Pancreas (tissue), 10 donors: ENCODE measurements around the gene ROR2. TPM values are rescaled to one million over a fixed set of nuclear protein-coding genes. Genes with fewer than 3 reads are reported as not detected.

Experiments used
- ATAC-seq, 4 donors: fragments of 200-7000 bp; cut with Tn5 transposase; one replicate each; pipeline versions ENCODE4 v1.8.0 to v1.9.1; 2020; ENCODE audit warnings: mild to moderate bottlenecking in 4 of 4, moderate library complexity in 4 of 4
- DNase-seq, 6 donors: peaks; one replicate each; pipeline ENCODE4 v3.0.0-alpha.2; 2020
- FAIRE-seq: peaks from 2 replicates; lab custom pipeline; 2012; peaks lifted over from hg19 to GRCh38; lab: Jason Lieb, UNC
- H3K27ac ChIP-seq, 4 donors: fragments of 200-600 bp; sonication (generic); 1 replicate in 3 of 4; 2 replicates in 1 of 4; pipeline versions ENCODE4 v1.5.0 to v1.8.0; 2020
- H3K27me3 ChIP-seq, 4 donors: fragments of 200-600 bp; one replicate each; pipeline ENCODE4 v1.8.0; 2021
- H3K36me3 ChIP-seq, 3 donors: fragments of 200-600 bp; sonication (generic) in 1 of 3; one replicate each; pipeline versions ENCODE4 v1.5.0 to v1.8.0; 2020 to 2021
- H3K4me1 ChIP-seq, 3 donors: fragments of 200-600 bp; one replicate each; pipeline ENCODE4 v1.8.0; 2021
- H3K4me3 ChIP-seq, 4 donors: fragments of 200-600 bp; sonication (generic) in 2 of 4; one replicate each; pipeline versions ENCODE4 v1.5.0 to v1.8.0; 2020 to 2021
- H3K9me3 ChIP-seq, 4 donors: fragments of 200-600 bp; one replicate each; pipeline ENCODE4 v1.8.0; 2021
- CTCF ChIP-seq, 4 donors: fragments of 200-600 bp; sonication (generic) in 3 of 4; IDR thresholded peaks; one replicate each; pipeline versions ENCODE4 v1.5.0 to v1.8.0; 2021; ENCODE audit warnings: antibody characterized with exemption in 4 of 4
- WGBS, 2 donors: extraction: QIAGEN DNeasy Blood & Tissue Kit; methylation state at CpG; one replicate each; pipeline ENCODE4 v1.1.7; 2013; 5-methylcytosine and 5-hydroxymethylcytosine counted together
- intact Hi-C, 3 donors: fragments of 100-400 bp; cut with DNase I; formaldehyde crosslinking; loops; one replicate each; pipeline versions ENCODE4 v1.11.1 to v1.14.2; 2022
- polyA plus RNA-seq, 2 donors: library from polyadenylated mRNA; stranded (reverse); fragments of 200-250 nt; gene quantifications; one replicate each; pipeline ENCODE4 v1.2.3, GENCODE V29; 2013
- total RNA-seq, 6 donors: library from RNA; stranded (reverse); fragmentation: NEBNext Ultra II Directional in 4 of 6; extraction: Animal tissue kit (Norgen Biotek cat#: 25700) in 4 of 6; gene quantifications; one replicate each; pipeline versions ENCODE4 v1.2.1 to v1.2.4, GENCODE V29; 2021 to 2023
- donor health status: healthy with polysubstance abuse.
- donor health status: DM: no; HTN: no; CAD: no; lungs with moderate emphysema.
- donor health status: DM: no; HTN: no; CAD: no.
- donor health status: control.
- donor health status: control.
- donor health status: Bipolar disorder and iron deficiency.
- donor health status: DM: yes; HTN: yes; CAD: no.
- donor health status: DM: no; HTN: no; CAD: no.
- donor health status: DM: no; HTN: no; CAD: no.
- donor health status: DM: yes; HTN: yes; CAD: no.

The ROR2 gene
- total and polyA plus RNA-seq, 8 donors, result 0.67 to 6.3 (median 1.2) TPM

- Histone ChIP-seq H3K27ac (no peak overlapping the region), H3K36me3 (no peaks in the 10 kb centered on the region), H3K27me3 (no peaks in the 10 kb centered on the region), H3K4me3 (no peak overlapping the region), H3K4me1 (no peaks in the 10 kb centered on the region), H3K9me3 (no peaks in the 10 kb centered on the region)
- no peak for ATAC-seq
- WGBS, 2 donors, result 3 to 7% methylated on average over 4 of the region's 4 CpGs
- DNase-seq, result no peak
- FAIRE-seq, result no peak
- TF ChIP-seq CTCF (IDR thresholded peaks at IDR 0.05), result no peak
- intact Hi-C loops, result no loop called here
These were observed 174.4 kb downstream of the ROR2 start for GRCh38 chr9:91775708-91776028.

- intact Hi-C loops, result no loop called here
- Histone ChIP-seq H3K4me1 (no peaks in the 10 kb centered on the region), H3K27me3 (no peaks in the 10 kb centered on the region), H3K36me3 (no peaks in the 10 kb centered on the region), H3K27ac (no peak overlapping the region), H3K9me3 (no peaks in the 10 kb centered on the region), H3K4me3 (no peak overlapping the region)
- no peak for FAIRE-seq
- peak; percentile 64 to 87 (median 68) for TF ChIP-seq CTCF (IDR thresholded peaks at IDR 0.05)
- DNase-seq, result peak; percentile 40 to 86 (median 68)
- peak; percentile 79 to 92 (median 87) for ATAC-seq
- WGBS, 2 donors, result 53 to 55% methylated on average over 9 of the region's 9 CpGs
These were observed 174.9 kb downstream of the ROR2 start for GRCh38 chr9:91775011-91775707.

- WGBS, 2 donors, result 58 to 68% methylated on average over 14 of the region's 14 CpGs
- intact Hi-C loops, result loop anchor here in 2 of 3 donors (5.0 kb wide), 1 partner anchor 179 kb away; the partner anchor contains the start of gene ROR2 (in 2 of the 2)
These were observed 176.9 kb downstream of the ROR2 start for GRCh38 chr9:91773156-91773555.

GRCh38 chr9:91771864-91772263 lies 178.2 kb downstream of the ROR2 start:
- H3K9me3 ChIP-seq, result no peaks in the 10 kb centered on the region
- no peaks in the 10 kb centered on the region for H3K36me3 ChIP-seq
- no peak for DNase-seq
- no peak for ATAC-seq
- WGBS, 2 donors, result 51 to 60% methylated on average over 4 of the region's 4 CpGs
- H3K27me3 ChIP-seq, result no peaks in the 10 kb centered on the region
- intact Hi-C loops, result loop anchor here in 2 of 3 donors (5.0 kb wide), 1 partner anchor 180 kb away; the partner anchor contains the start of gene ROR2 (in 2 of the 2)
- no peak for TF ChIP-seq CTCF (IDR thresholded peaks at IDR 0.05)
- H3K4me1 ChIP-seq, result no peaks in the 10 kb centered on the region
- no peak overlapping the region for H3K4me3 ChIP-seq
- H3K27ac ChIP-seq, result no peak overlapping the region
- no peak for FAIRE-seq

More at GRCh38 chr9:91773156-91773555, 176.9 kb downstream of the ROR2 start:
- H3K27me3 ChIP-seq, result no peaks in the 10 kb centered on the region
- FAIRE-seq, result no peak
- no peaks in the 10 kb centered on the region for H3K9me3 ChIP-seq
- TF ChIP-seq CTCF (IDR thresholded peaks at IDR 0.05), result no peak
- no peaks in the 10 kb centered on the region for H3K36me3 ChIP-seq
- H3K4me3 ChIP-seq, result no peak overlapping the region
- H3K27ac ChIP-seq, result no peak overlapping the region
- no peak for ATAC-seq
- H3K4me1 ChIP-seq, result no peaks in the 10 kb centered on the region
- no peak for DNase-seq

- FAIRE-seq, result no peak
- WGBS, 2 donors, result 43 to 45% methylated on average over 8 of the region's 8 CpGs
- Histone ChIP-seq H3K27ac (no peak overlapping the region), H3K4me1 (no peaks in the 10 kb centered on the region), H3K9me3 (no peaks in the 10 kb centered on the region), H3K27me3 (no peaks in the 10 kb centered on the region), H3K4me3 (no peak overlapping the region), H3K36me3 (no peaks in the 10 kb centered on the region)
- ATAC-seq, result peak in 3 of 4 donors; percentile 49 to 61 (median 60)
- DNase-seq, result no peak
- intact Hi-C loops, result loop anchor here in 2 of 3 donors (5.0 kb wide), 1 partner anchor 181 kb away; the partner anchor contains the start of gene ROR2 (in 2 of the 2)
- TF ChIP-seq CTCF (IDR thresholded peaks at IDR 0.05), result no peak
These were observed 179.0 kb downstream of the ROR2 start for GRCh38 chr9:91771027-91771426.
